ENCODE data around the gene CHML.

GRCh38 chr1:241630899-241631298, 9.3 kb downstream of the CHML start:
- TF ChIP-seq, protein P1, sequence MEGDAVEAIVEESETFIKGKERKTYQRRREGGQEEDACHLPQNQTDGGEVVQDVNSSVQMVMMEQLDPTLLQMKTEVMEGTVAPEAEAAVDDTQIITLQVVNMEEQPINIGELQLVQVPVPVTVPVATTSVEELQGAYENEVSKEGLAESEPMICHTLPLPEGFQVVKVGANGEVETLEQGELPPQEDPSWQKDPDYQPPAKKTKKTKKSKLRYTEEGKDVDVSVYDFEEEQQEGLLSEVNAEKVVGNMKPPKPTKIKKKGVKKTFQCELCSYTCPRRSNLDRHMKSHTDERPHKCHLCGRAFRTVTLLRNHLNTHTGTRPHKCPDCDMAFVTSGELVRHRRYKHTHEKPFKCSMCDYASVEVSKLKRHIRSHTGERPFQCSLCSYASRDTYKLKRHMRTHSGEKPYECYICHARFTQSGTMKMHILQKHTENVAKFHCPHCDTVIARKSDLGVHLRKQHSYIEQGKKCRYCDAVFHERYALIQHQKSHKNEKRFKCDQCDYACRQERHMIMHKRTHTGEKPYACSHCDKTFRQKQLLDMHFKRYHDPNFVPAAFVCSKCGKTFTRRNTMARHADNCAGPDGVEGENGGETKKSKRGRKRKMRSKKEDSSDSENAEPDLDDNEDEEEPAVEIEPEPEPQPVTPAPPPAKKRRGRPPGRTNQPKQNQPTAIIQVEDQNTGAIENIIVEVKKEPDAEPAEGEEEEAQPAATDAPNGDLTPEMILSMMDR (conservative IDR thresholded peaks at IDR 0.05 in 1 of 2, IDR thresholded peaks at IDR 0.05 in 1 of 2; ENCODE audit: extremely low read depth in 1 of 2, insufficient read depth in 1 of 2, low read depth in 1 of 2, low read length in 2 of 2) = no peak
- no peak for TF ChIP-seq EZH2 (IDR thresholded peaks at IDR 0.05; ENCODE audit: borderline replicate concordance, low read length)
